Measurements from ENCODE around the gene MLEC.

MLEC gene

DNA sequence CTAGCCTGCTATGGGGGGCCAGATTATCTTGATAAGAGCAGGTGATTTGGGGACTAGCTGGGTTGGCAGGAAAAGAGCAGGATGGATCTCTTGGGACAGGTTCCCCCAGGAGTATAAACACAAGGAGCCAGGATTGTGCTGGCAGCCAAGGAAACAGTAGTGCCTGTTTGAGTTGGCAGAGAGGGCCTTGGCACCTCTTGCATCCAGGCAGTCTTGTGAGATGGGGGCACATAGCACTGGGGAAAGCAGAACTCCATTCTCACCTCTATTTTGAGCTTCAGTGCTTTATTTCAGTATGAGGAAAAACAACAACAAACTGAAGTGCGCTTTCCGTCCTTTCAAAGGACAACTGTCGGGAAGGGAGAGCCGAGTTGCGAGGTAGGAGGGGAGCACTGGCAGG, 13.9 kb downstream of the MLEC start:
- TF ChIP-seq FOXP2 (optimal IDR thresholded peaks at IDR 0.05; ENCODE audit: borderline replicate concordance, extremely low read depth, extremely low read length, insufficient read depth), result no peak
- no peak for TF ChIP-seq POLR2AphosphoS5 (IDR thresholded peaks at IDR 0.05; ENCODE audit: low read depth, low read length)
- no peak for TF ChIP-seq TAF1 (IDR thresholded peaks at IDR 0.05; ENCODE audit: borderline replicate concordance, insufficient read depth, low read length)
- TF ChIP-seq, protein P1, sequence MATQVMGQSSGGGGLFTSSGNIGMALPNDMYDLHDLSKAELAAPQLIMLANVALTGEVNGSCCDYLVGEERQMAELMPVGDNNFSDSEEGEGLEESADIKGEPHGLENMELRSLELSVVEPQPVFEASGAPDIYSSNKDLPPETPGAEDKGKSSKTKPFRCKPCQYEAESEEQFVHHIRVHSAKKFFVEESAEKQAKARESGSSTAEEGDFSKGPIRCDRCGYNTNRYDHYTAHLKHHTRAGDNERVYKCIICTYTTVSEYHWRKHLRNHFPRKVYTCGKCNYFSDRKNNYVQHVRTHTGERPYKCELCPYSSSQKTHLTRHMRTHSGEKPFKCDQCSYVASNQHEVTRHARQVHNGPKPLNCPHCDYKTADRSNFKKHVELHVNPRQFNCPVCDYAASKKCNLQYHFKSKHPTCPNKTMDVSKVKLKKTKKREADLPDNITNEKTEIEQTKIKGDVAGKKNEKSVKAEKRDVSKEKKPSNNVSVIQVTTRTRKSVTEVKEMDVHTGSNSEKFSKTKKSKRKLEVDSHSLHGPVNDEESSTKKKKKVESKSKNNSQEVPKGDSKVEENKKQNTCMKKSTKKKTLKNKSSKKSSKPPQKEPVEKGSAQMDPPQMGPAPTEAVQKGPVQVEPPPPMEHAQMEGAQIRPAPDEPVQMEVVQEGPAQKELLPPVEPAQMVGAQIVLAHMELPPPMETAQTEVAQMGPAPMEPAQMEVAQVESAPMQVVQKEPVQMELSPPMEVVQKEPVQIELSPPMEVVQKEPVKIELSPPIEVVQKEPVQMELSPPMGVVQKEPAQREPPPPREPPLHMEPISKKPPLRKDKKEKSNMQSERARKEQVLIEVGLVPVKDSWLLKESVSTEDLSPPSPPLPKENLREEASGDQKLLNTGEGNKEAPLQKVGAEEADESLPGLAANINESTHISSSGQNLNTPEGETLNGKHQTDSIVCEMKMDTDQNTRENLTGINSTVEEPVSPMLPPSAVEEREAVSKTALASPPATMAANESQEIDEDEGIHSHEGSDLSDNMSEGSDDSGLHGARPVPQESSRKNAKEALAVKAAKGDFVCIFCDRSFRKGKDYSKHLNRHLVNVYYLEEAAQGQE (IDR thresholded peaks at IDR 0.05; ENCODE audit: insufficient read depth in 1 of 2, low read depth in 2 of 2, low read length in 2 of 2), result no peak

DNA sequence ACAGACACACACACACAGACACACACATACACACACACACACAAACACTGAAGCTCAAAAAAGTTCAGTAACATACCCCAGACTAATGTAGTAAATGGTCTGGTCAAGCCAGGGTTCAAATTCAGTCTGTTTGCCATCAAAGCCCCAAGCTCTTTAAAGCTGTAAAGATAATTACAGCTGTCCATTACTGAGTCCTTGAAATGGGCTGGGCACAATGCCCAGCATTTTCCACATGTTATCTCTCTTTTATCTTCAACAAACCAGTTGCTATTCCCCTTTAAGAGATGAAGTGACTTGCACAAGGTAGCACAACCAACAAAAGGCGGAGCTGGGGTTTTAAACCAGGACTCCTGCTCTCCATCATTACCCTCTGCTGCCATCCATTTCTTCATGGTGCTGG, 15.7 kb downstream of the MLEC start:
- TF ChIP-seq FOXP2 (optimal IDR thresholded peaks at IDR 0.05; ENCODE audit: borderline replicate concordance, extremely low read depth, extremely low read length, insufficient read depth), result no peak
- TF ChIP-seq SIN3A (IDR thresholded peaks at IDR 0.05; ENCODE audit: borderline replicate concordance, insufficient read depth, low read length), result no peak
- TF ChIP-seq, protein P1 (IDR thresholded peaks at IDR 0.05; ENCODE audit: insufficient read depth in 1 of 2, low read depth in 2 of 2, low read length in 2 of 2), result no peak
- TF ChIP-seq POLR2AphosphoS5 (IDR thresholded peaks at IDR 0.05; ENCODE audit: low read depth, low read length), result no peak
- TF ChIP-seq TAF1 (IDR thresholded peaks at IDR 0.05; ENCODE audit: borderline replicate concordance, insufficient read depth, low read length), result no peak

DNA sequence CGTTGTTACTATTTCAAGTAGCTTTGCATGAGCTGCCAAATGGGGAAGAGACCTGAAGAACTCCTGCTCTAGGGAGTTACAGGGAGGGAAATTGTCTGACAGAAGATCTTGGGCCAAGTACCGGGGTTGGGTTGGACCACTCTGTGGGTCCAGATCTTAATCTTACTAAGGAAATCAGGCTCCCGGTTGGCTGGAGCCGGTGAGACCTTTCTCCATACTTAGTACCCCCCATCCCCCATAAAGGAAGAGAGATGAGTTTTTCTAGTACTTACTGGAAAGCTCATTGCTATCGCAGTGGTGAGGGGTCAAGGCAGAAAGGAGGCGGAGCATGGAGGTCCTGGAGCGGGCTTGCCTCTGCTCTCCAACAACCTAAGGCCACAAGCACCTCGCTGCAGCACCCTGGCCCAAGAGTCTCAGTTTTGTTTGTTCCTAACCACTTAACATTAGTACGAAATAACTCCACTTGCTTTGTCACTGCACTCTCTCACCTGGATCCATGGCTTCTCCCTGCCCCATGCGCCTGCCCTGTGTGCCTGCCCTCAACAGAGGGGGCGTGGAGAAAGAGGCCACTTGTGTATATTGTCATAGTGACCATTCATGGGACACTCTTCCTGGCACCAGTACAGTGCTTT, 16.5 kb downstream of the MLEC start:
- TF ChIP-seq, protein P1 (IDR thresholded peaks at IDR 0.05; ENCODE audit: insufficient read depth in 1 of 2, low read depth in 2 of 2, low read length in 2 of 2), result no peak
- no peak for TF ChIP-seq POLR2AphosphoS5 (IDR thresholded peaks at IDR 0.05; ENCODE audit: low read depth, low read length)
- no peak for TF ChIP-seq TAF1 (IDR thresholded peaks at IDR 0.05; ENCODE audit: borderline replicate concordance, insufficient read depth, low read length)
- TF ChIP-seq SIN3A (IDR thresholded peaks at IDR 0.05; ENCODE audit: borderline replicate concordance, insufficient read depth, low read length), result no peak
- no peak for TF ChIP-seq FOXP2 (optimal IDR thresholded peaks at IDR 0.05; ENCODE audit: borderline replicate concordance, extremely low read depth, extremely low read length, insufficient read depth)

DNA sequence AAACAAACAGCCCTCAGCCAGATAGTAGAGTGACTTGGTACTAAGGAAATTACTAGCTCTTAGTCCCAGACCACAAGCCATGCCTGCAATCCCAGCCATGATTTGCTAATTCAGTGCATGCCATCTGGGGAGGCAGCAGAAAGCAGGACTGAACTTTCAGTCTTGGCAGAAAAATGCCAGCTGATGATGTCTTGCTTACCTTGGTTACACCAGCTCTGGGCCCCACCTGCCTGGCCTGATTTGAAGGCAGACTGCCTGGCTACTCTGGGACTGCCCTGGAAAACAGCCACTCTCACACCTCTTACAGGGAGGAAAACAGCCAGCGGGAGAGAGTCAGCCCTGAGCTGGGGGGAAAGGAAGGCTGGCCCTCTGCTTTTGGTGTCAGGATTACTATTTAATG, 18.7 kb downstream of the MLEC start:
- TF ChIP-seq POLR2AphosphoS5 (IDR thresholded peaks at IDR 0.05; ENCODE audit: low read depth, low read length), result no peak

DNA sequence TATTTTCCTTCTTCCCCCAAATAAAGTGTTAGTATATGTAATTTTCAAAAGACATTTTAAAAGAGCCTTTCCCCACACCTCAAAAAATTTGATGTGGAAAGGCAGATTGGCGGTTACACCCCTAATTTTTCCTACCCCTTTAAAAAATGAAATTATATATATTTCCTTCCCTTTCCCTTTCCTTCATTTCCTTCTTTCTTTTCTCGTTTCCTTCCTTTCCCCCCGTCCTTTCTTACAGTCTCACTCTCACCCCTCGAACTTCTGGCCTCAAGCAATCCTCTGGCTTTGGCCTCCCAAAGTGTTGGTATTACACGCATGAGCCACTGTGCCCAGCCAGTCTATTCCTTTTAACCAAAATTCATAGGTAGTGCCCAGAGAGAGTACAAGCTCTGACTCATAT, 19.1 kb downstream of the MLEC start:
- TF ChIP-seq, protein P1 (IDR thresholded peaks at IDR 0.05; ENCODE audit: insufficient read depth in 1 of 2, low read depth in 2 of 2, low read length in 2 of 2), result no peak
- no peak for TF ChIP-seq POLR2AphosphoS5 (IDR thresholded peaks at IDR 0.05; ENCODE audit: low read depth, low read length)
- no peak for TF ChIP-seq TAF1 (IDR thresholded peaks at IDR 0.05; ENCODE audit: borderline replicate concordance, insufficient read depth, low read length)
